ENCODE data around the gene LNX2.

GRCh38 chr13:27565818-27566217 is 54.5 kb downstream of the LNX2 start:
- TF ChIP-seq CTCF (IDR thresholded peaks at IDR 0.05) (no peak), POLR2A (IDR thresholded peaks at IDR 0.05) (no peak)
